Measurements from ENCODE around the gene OVOL1.

DNA sequence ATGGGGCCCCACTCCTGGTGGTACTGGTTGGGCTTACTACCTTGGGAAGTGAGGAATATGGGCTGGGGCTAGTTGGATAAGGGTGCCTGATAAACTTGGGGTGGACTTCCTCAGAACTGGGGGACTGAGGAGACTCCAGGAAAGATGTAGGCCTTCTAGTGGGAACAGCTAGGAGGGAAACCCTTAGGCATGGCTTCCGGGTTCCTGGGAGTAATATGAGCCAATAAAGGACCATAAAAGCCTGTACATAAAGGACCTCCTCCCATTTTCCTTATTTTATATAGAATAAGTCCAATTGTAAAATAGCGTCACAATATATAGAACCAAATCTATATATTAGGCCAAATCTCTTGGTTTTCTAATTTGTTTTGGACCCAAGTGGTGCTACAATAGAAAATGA is 47.8 kb upstream of the OVOL1 start:
- TF ChIP-seq, protein P1, sequence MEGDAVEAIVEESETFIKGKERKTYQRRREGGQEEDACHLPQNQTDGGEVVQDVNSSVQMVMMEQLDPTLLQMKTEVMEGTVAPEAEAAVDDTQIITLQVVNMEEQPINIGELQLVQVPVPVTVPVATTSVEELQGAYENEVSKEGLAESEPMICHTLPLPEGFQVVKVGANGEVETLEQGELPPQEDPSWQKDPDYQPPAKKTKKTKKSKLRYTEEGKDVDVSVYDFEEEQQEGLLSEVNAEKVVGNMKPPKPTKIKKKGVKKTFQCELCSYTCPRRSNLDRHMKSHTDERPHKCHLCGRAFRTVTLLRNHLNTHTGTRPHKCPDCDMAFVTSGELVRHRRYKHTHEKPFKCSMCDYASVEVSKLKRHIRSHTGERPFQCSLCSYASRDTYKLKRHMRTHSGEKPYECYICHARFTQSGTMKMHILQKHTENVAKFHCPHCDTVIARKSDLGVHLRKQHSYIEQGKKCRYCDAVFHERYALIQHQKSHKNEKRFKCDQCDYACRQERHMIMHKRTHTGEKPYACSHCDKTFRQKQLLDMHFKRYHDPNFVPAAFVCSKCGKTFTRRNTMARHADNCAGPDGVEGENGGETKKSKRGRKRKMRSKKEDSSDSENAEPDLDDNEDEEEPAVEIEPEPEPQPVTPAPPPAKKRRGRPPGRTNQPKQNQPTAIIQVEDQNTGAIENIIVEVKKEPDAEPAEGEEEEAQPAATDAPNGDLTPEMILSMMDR (IDR thresholded peaks at IDR 0.05; ENCODE audit: low read depth, low read length): no peak
- TF ChIP-seq EZH2phosphoT487 (IDR thresholded peaks at IDR 0.05; ENCODE audit: low read depth): no peak
